Measurements from ENCODE around the gene C5orf34. TPM values are rescaled to one million over a fixed set of nuclear protein-coding genes. Genes with fewer than 3 reads are reported as not detected.

The C5orf34 gene
- total and polyA plus RNA-seq, 9 of the 15 experiments (the other 6 are each of a cell fraction or from before 2014, with no cell fraction given), result 13.2 to 32.6 (median 20.7) TPM

DNA sequence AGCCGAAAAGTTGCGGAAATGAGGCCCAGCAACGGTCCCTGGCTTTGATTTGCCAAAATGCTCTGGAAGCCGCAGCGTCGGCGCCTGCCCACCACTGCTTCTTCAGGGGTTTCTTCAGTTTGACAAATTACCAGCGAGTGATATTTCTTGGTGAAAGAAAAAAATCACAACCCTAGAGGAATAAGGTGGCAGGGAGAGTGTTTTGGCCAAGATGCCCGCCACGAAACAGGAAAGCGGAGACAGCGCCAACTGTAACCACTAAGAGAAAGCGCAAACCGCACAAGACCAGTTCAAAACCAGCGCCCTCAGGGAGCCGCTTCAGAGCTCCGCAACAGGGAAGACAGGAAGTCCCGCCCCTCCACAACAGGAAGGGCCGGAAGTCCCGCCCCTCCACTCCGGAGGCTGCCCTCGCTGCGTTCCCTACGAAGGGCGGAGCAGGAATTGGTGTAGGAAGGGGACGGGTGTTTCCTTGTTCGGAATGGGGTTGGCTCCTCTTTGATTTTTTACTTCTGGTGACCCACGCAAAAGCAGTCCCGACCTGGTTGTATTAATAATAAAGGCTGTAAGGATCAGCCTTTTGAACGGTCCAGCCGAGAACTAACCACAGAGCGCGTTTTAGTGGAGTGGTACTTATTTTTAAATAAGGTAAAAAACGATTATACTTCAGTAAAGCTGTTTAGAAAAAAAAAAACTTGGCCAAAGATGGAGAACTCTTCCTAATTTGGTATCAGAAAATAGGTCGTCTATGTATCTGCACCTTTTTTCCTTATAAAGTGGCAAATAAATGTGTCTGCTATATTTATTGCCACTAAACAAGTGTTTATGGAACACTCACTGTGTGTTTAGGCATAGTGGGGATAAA is at the start of gene C5orf34 (continued):
- TF ChIP-seq MGA (IDR thresholded peaks at IDR 0.05) (no peak; the same call in 1 of the 2 replicates), CREBBP (IDR thresholded peaks at IDR 0.05; ENCODE audit: low read depth, low read length) (no peak), PHB2 (IDR thresholded peaks at IDR 0.05; ENCODE audit: low read depth) (no peak), ATF1 (CRISPR knock-in tag; IDR thresholded peaks at IDR 0.05) (no peak), ATF1 (tag; IDR thresholded peaks at IDR 0.05) (peak; percentile 69), TCF7L2 (IDR thresholded peaks at IDR 0.05; ENCODE audit: low read depth, low read length) (no peak), ZNF316 (IDR thresholded peaks at IDR 0.05) (no peak), E2F3 (CRISPR knock-in tag; IDR thresholded peaks at IDR 0.05) (no peak), HNRNPUL1 (IDR thresholded peaks at IDR 0.05; ENCODE audit: low read length) (no peak), SIX5 (IDR thresholded peaks at IDR 0.05; ENCODE audit: borderline replicate concordance in 1 of 2, insufficient read depth in 1 of 2, low read depth in 1 of 2, low read length in 2 of 2) (no peak), ZNF431 (CRISPR knock-in tag; IDR thresholded peaks at IDR 0.05) (peak; percentile 38; the same call in 1 of the 2 replicates), RHOXF2B (CRISPR knock-in tag; conservative IDR thresholded peaks at IDR 0.05) (no peak; the same call in 1 of the 2 replicates), ZNF165 (CRISPR knock-in tag; IDR thresholded peaks at IDR 0.05; ENCODE audit: borderline replicate concordance) (no peak), MEIS2 (IDR thresholded peaks at IDR 0.05; ENCODE audit: partially characterized antibody) (no peak), KAT8 (IDR thresholded peaks at IDR 0.05; ENCODE audit: low read depth) (no peak)

All from K562 (cell line).